ENCODE data around the gene MCUB. TPM values are rescaled to one million over a fixed set of nuclear protein-coding genes. Genes with fewer than 3 reads are reported as not detected.

The MCUB gene
- total and polyA plus RNA-seq, 2 of the 13 experiments (the other 11 are each of a cell fraction or from before 2014, with no cell fraction given), result 0.95 to 2.2 TPM

- Histone ChIP-seq H3K36me3 (replicated peaks in 1 of 2; ENCODE audit: control insufficient read depth in 1 of 2, insufficient read depth in 2 of 2, low read length in 2 of 2) (no peaks in the 10 kb centered on the region), H3K9me3 (ENCODE audit: low read length) (no peaks in the 10 kb centered on the region), H3K27ac (ENCODE audit: extremely low read length, insufficient read depth, low read length) (no peak overlapping the region), H2AFZ (ENCODE audit: low read length) (no peak overlapping the region), H3K4me3 (replicated peaks in 1 of 3; ENCODE audit: insufficient read depth in 1 of 3, low read depth in 2 of 3, low read length in 3 of 3) (no peak overlapping the region), H3K79me2 (ENCODE audit: insufficient read depth, low read length) (no peaks in the 10 kb centered on the region), H3K4me2 (ENCODE audit: low read depth, low read length) (no peak overlapping the region), H3K9ac (ENCODE audit: insufficient read depth, low read depth, low read length) (no peak overlapping the region), H3K4me1 (ENCODE audit: insufficient read depth, low read length) (no peaks in the 10 kb centered on the region), H4K20me1 (ENCODE audit: insufficient read depth, low read length) (no peaks in the 10 kb centered on the region), H3K27me3 (ENCODE audit: control insufficient read depth in 1 of 2, insufficient read depth in 2 of 2, low read length in 2 of 2) (no peaks in the 10 kb centered on the region)
- ChIA-PET POLR2A (no interaction called here), CTCF (ENCODE audit: low intra/inter-chr PET ratio, low total read pairs) (no interaction called here)
- FAIRE-seq (no peak), ATAC-seq (no peak), DNase-seq (ENCODE audit: low spot score) (no peak)
- TF ChIP-seq HNF1A (IDR thresholded peaks at IDR 0.05; ENCODE audit: low read depth), result no peak
- TF ChIP-seq HNF1A (CRISPR knock-in tag; IDR thresholded peaks at IDR 0.05; ENCODE audit: borderline replicate concordance), result no peak
- peak; percentile 70 to 76 for TF ChIP-seq MAFK (conservative IDR thresholded peaks at IDR 0.05 in 1 of 2, IDR thresholded peaks at IDR 0.05 in 1 of 2; ENCODE audit: low read length in 2 of 2)
- TF ChIP-seq PITX1 (CRISPR knock-in tag; IDR thresholded peaks at IDR 0.05), result no peak
- TF ChIP-seq MAFF (IDR thresholded peaks at IDR 0.05; ENCODE audit: low read depth, low read length), result peak; percentile 75
- WGBS (ENCODE audit: low lambda C conversion rate), result 94% methylated on average over 2 of the region's 2 CpGs
- in situ Hi-C loops (cut with HindIII; ENCODE audit: extremely low pct_ligation_motif_present, low pct_unique_long_range_greater_than_20kb) (no loop called here), intact Hi-C loops (cut with micrococcal nuclease; ENCODE audit: unreplicated experiment) (no loop called here)
- BruUV-seq (replicated peaks), result no TSS peak
Observed at GRCh38 chr4:109548655-109549054, 11.4 kb upstream of the MCUB start.
